Stimulated activated CD4-positive, alpha-beta T cell treated with anti-CD3 and anti-CD28 coated beads, Interleukin-2, amount 100 ng/mL, for 4 hours (primary cell): ENCODE results near the gene ABCC8.
"Not testable (repeated sequence)": the region's sequence is repeated elsewhere in the genome, so short reads cannot be mapped to it uniquely, and the experiment has no call there.

Source experiments
- DNase-seq: peaks from one replicate; pipeline ENCODE4 v3.0.0-alpha.2; 2020; ENCODE audit warnings: low read depth

ABCC8 gene

GRCh38 chr11:17428925-17429324 lies 47.7 kb downstream of the ABCC8 start:
- no peak for DNase-seq

GRCh38 chr11:17428261-17428660 lies 48.4 kb downstream of the ABCC8 start:
- DNase-seq: no peak

- not testable (repeated sequence) for DNase-seq
These were observed 50.4 kb downstream of the ABCC8 start for GRCh38 chr11:17426233-17426632.

GRCh38 chr11:17423533-17424310 lies 52.9 kb downstream of the ABCC8 start:
- no peak for DNase-seq

GRCh38 chr11:17421781-17422180 lies 54.9 kb downstream of the ABCC8 start:
- DNase-seq: no peak

- DNase-seq: no peak
These were observed 58.1 kb downstream of the ABCC8 start for GRCh38 chr11:17418444-17419081.

- no peak for DNase-seq
These were observed 60.2 kb downstream of the ABCC8 start for GRCh38 chr11:17416492-17416891.

- DNase-seq: no peak
These were observed 61.0 kb downstream of the ABCC8 start for GRCh38 chr11:17415523-17416104.

- no peak for DNase-seq
These were observed 61.7 kb downstream of the ABCC8 start for GRCh38 chr11:17414992-17415391.

- DNase-seq: no peak
These were observed 62.3 kb downstream of the ABCC8 start for GRCh38 chr11:17414317-17414737.

- no peak for DNase-seq
These were observed 63.0 kb downstream of the ABCC8 start for GRCh38 chr11:17413414-17414316.

GRCh38 chr11:17412488-17413180 lies 64.0 kb downstream of the ABCC8 start:
- no peak for DNase-seq

GRCh38 chr11:17411418-17411817 lies 65.2 kb downstream of the ABCC8 start:
- DNase-seq: no peak

GRCh38 chr11:17410606-17411379 lies 65.9 kb downstream of the ABCC8 start:
- no peak for DNase-seq

GRCh38 chr11:17408641-17409040 lies 68.0 kb downstream of the ABCC8 start:
- no peak for DNase-seq

- no peak for DNase-seq
These were observed 68.6 kb downstream of the ABCC8 start for GRCh38 chr11:17408026-17408425.

- DNase-seq: no peak
These were observed 69.1 kb downstream of the ABCC8 start for GRCh38 chr11:17407575-17407974.

GRCh38 chr11:17406818-17407149 lies 69.9 kb downstream of the ABCC8 start:
- DNase-seq: no peak

GRCh38 chr11:17406082-17406817 lies 70.4 kb downstream of the ABCC8 start:
- no peak for DNase-seq
